Small intestine (tissue), 7 donors: Measurements from ENCODE around the gene CD247. TPM values are rescaled to one million over a fixed set of nuclear protein-coding genes. Genes with fewer than 3 reads are reported as not detected.

Experiments used
- DNase-seq, 2 donors: peaks; one replicate each; pipeline versions ENCODE4 v3.0.0 to v3.0.0-alpha.2; 2013
- FAIRE-seq: peaks from 2 replicates; lab custom pipeline; 2012; peaks lifted over from hg19 to GRCh38; lab: Jason Lieb, UNC
- H3K27ac ChIP-seq, 3 donors: one replicate each; pipeline ENCODE4 v1.5.1; 2013; ENCODE audit warnings: low read length in 2 of 3, mild to moderate bottlenecking in 2 of 3, control low read depth in 1 of 3, inconsistent platforms in 1 of 3, low read depth in 1 of 3, moderate library complexity in 1 of 3
- H3K27me3 ChIP-seq, 3 donors: one replicate each; pipeline ENCODE4 v1.6.1; 2013; ENCODE audit warnings: low read length in 3 of 3, inconsistent platforms in 1 of 3; ENCODE audit not compliant: control insufficient read depth in 3 of 3, insufficient read depth in 3 of 3
- H3K36me3 ChIP-seq, 3 donors: one replicate each; pipeline ENCODE4 v1.6.1; 2013; ENCODE audit warnings: low read length in 3 of 3, inconsistent platforms in 1 of 3, low read depth in 1 of 3, mild to moderate bottlenecking in 1 of 3, moderate library complexity in 1 of 3; ENCODE audit not compliant: control insufficient read depth in 3 of 3, insufficient read depth in 2 of 3
- H3K4me1 ChIP-seq, 3 donors: one replicate each; pipeline ENCODE4 v1.6.1; 2013; ENCODE audit warnings: low read length in 2 of 3, inconsistent platforms in 1 of 3, low read depth in 1 of 3, mild to moderate bottlenecking in 1 of 3, moderate library complexity in 1 of 3; ENCODE audit not compliant: control insufficient read depth in 3 of 3, insufficient read depth in 2 of 3
- H3K4me3 ChIP-seq, 3 donors: one replicate each; pipeline ENCODE4 v1.5.1; 2013; ENCODE audit warnings: low read length in 3 of 3, control low read depth in 1 of 3, inconsistent platforms in 1 of 3, low read depth in 1 of 3, mild to moderate bottlenecking in 1 of 3, moderate library complexity in 1 of 3
- H3K9me3 ChIP-seq, 2 donors: one replicate each; pipeline ENCODE4 v1.6.1; 2013; ENCODE audit warnings: low read depth in 1 of 2, low read length in 1 of 2; ENCODE audit not compliant: control insufficient read depth in 2 of 2, insufficient read depth in 1 of 2
- WGBS, 3 donors: extraction: QIAGEN DNeasy Blood & Tissue Kit; methylation state at CpG; one replicate each; pipeline ENCODE4 v1.1.7; 2013; 5-methylcytosine and 5-hydroxymethylcytosine counted together
- polyA plus RNA-seq, 4 donors: library from polyadenylated mRNA; stranded (reverse) in 3 of 4; unstranded in 1 of 4; fragments of 200-250 nt in 3 of 4; fragments of 120-200 nt in 1 of 4; gene quantifications; one replicate each; pipeline versions ENCODE4 v1.2.1 to v1.2.3, GENCODE V29; 2013
- donor health status: healthy with polysubstance abuse.
- donor health status: control.
- donor health status: control.
- donor health status: Bipolar disorder and iron deficiency.
- donor health status: healthy.

The CD247 gene
- polyA plus RNA-seq, 4 donors, result 0.45 to 5.0 (median 3.2) TPM

DNA sequence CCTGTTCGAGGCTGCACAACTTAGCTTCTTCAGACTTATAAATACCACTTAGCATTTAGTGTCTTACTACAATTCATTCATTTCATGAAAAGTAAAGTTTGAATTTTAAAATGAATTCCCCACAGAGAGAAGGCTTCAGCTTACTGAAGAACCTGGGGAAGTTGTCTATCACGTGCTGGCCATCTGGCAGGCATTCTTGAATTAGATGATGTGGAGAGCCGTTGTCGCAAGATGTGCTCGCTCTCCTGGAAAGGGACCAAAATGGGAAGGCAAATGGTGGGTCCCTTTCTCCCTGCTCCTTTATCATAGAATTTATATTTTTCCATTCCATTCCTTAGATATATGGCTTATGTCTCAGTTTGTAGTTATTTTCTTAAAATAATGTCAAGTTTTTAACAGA, 90.5 kb downstream of the CD247 start:
- FAIRE-seq (no peak), DNase-seq (no peak)
- WGBS, 3 donors, result 76 to 95% (median 86%) methylated on average over 5 of the region's 5 CpGs
- Histone ChIP-seq H3K4me3 (no peak overlapping the region), H3K27ac (no peak overlapping the region), H3K9me3 (no peaks in the 10 kb centered on the region), H3K27me3 (no peaks in the 10 kb centered on the region), H3K36me3 (peaks cover 0 to 12% (median 0%) of the 10 kb centered on the region in 3 donors), H3K4me1 (peaks cover 0 to 2% (median 0%) of the 10 kb centered on the region in 3 donors)

DNA sequence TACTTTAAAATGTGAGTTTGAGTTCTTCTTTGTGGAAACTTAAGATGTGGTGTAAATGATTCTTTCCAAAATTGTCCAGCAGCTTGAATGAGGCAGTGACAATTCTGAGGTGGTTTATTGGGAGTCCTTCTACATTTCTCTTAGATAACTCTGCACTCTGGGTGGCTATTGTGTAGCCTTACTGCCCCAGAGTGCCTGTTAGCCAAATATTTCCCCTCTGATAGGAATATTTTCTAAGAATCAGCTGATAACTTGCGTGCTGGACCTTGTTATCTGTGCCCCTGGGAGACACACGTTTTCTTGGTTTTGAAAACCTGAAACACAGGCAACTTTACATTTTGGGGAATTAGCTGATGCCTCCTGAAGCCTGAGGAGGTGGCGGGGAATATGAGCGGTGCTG, 91.6 kb downstream of the CD247 start:
- FAIRE-seq (no peak), DNase-seq (no peak)
- WGBS, 3 donors, result 89 to 93% (median 89%) methylated on average over 4 of the region's 4 CpGs
- Histone ChIP-seq H3K36me3 (peaks cover 0 to 12% (median 0%) of the 10 kb centered on the region in 3 donors), H3K27me3 (no peaks in the 10 kb centered on the region), H3K27ac (no peak overlapping the region), H3K4me3 (no peak overlapping the region), H3K4me1 (peaks cover 0 to 2% (median 0%) of the 10 kb centered on the region in 3 donors), H3K9me3 (no peaks in the 10 kb centered on the region)

GRCh38 chr1:167425482-167425881, 92.8 kb downstream of the CD247 start:
- Histone ChIP-seq H3K4me1 (peaks cover 0 to 2% (median 0%) of the 10 kb centered on the region in 3 donors), H3K36me3 (peaks cover 0 to 12% (median 0%) of the 10 kb centered on the region in 3 donors), H3K27ac (no peak overlapping the region), H3K4me3 (no peak overlapping the region), H3K9me3 (no peaks in the 10 kb centered on the region), H3K27me3 (no peaks in the 10 kb centered on the region)
- no peak for DNase-seq
- no peak for FAIRE-seq
- 93 to 99% (median 97%) methylated on average over 7 of the region's 7 CpGs for WGBS, 3 donors

DNA sequence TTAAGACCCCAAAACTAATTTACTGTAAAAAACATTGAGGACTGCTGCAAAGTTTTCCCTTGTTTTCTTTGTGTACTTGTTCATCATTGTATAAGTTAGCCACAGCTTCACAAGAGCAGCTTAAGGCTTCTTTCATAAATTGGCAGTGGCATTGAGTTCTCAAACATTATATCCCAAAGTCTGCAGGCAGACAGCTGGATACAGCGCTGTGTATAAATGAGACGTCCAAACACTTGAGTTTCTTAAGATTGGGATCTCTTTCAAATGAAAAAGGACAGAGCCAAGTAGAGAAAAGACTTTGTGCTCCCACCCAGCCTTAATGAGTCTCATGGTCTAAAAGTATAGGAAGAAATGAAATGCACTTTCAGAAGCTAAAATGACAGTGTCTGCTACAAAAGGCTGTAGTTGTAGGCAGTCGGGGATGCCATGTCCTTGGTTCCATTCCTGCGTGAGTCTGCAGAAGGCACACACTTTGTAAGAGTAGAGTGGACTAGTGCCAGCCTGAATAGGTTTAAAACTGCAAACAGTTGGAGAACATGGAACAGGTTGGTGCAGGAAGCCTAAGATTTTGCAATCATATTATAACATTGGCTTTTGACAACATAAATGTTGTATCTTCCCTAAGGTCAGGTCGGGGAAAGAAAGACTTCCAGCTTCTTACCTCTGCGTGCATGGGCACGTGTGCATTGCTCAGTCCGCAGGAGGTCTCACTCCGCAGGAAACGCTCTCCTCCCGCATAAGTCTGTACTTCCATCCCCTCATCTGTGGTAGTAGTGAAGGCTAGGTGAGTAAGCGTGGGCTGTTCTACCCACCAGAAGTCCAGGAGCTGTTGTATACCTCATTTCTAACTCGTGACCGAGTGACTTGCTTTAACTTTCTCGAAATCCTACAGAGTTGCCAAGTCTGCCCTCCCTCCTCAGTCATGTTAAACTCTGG, 94.4 kb downstream of the CD247 start:
- DNase-seq (no peak), FAIRE-seq (no peak)
- Histone ChIP-seq H3K36me3 (peaks cover 0 to 12% (median 0%) of the 10 kb centered on the region in 3 donors), H3K4me3 (no peak overlapping the region), H3K9me3 (no peaks in the 10 kb centered on the region), H3K27me3 (no peaks in the 10 kb centered on the region), H3K27ac (no peak overlapping the region), H3K4me1 (peaks cover 0 to 2% (median 0%) of the 10 kb centered on the region in 3 donors)
- 82 to 93% (median 91%) methylated on average over 15 of the region's 15 CpGs for WGBS, 3 donors

DNA sequence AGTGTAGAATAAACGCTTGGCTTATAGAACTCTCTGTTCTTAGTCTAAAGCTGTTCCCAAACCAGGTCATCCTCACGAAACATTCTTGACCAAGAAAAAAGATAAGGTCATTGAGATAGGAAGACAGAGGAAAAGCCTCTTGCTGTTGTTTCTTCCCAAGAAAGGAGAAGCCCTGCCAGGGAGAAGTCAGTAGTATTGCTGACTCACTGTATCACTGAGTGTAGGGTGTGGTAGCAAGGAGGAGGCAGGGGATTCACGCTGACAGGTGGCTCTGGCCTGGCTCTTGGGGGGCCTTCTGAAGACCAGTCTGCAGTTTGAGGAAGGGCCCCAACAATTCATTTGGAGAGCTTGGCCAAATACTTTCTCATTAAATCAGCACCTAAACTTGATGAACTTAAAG, 97.8 kb downstream of the CD247 start:
- no peaks in the 10 kb centered on the region for H3K9me3 ChIP-seq
- 38 to 69% (median 42%) methylated on average over 3 of the region's 3 CpGs for WGBS, 3 donors

GRCh38 chr1:167419245-167419644, 99.1 kb downstream of the CD247 start:
- no peak overlapping the region for H3K27ac ChIP-seq
- no peak for DNase-seq
- no peaks in the 10 kb centered on the region for H3K9me3 ChIP-seq
- H3K4me3 ChIP-seq, result no peak overlapping the region
- no peak for FAIRE-seq
- H3K27me3 ChIP-seq, result no peaks in the 10 kb centered on the region
- no peaks in the 10 kb centered on the region for H3K4me1 ChIP-seq
- peaks cover 0 to 10% (median 2%) of the 10 kb centered on the region in 3 donors for H3K36me3 ChIP-seq

More for the DNA sequence above, 97.8 kb downstream of the CD247 start:
- Histone ChIP-seq H3K27ac (no peak overlapping the region), H3K4me3 (no peak overlapping the region), H3K27me3 (no peaks in the 10 kb centered on the region), H3K4me1 (no peaks in the 10 kb centered on the region), H3K36me3 (peaks cover 0 to 15% (median 2%) of the 10 kb centered on the region in 3 donors)
- FAIRE-seq, result no peak
- no peak for DNase-seq

DNA sequence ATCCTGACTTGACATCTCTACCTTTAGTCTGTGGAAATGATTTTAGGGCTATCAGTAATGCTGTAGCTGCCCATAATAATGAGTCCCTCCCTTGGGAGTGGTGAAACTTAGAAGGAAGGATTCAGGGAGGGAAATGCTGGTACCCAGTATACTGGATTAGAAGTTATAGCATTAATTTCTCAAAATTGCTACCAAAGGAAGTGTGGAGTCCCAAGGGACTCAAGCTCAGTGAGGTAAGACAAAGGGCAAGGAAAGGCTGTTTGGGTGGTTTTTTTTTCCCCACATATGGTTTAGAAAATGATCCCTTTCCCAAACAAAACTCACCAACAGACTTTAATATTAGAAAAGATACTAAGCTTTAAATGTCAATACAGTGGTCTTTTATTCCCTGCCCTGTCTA, 99.9 kb downstream of the CD247 start:
- no peak for FAIRE-seq
- no peak overlapping the region for H3K27ac ChIP-seq
- H3K4me1 ChIP-seq, result no peaks in the 10 kb centered on the region
- H3K9me3 ChIP-seq, result no peaks in the 10 kb centered on the region
- H3K27me3 ChIP-seq, result no peaks in the 10 kb centered on the region
- no peak overlapping the region for H3K4me3 ChIP-seq
- H3K36me3 ChIP-seq, result peaks cover 1 to 7% (median 3%) of the 10 kb centered on the region in 3 donors
- DNase-seq, result no peak

DNA sequence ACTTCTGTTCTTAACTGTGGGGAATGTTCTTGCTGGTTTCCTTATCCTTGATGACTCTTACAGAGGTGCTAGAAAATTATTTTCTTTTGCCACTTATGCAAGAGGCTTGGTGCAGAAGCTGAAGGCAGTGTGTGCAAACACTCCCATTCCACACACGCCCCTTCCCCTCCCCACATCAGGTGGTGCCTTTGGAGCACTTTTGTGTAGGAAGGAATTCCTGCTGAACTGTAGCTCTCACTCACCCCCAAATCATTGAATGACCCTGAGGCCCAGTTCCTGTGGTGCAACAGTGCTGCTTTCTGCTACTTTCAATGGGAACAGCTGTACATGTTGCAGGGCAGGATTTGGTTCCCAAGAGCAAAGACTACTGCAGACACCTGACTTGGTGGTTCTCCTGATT, 101.8 kb downstream of the CD247 start:
- WGBS, 3 donors, result 80 to 95% (median 85%) methylated on average over 1 of the region's 1 CpG
- H3K4me1 ChIP-seq, result no peaks in the 10 kb centered on the region
- FAIRE-seq, result no peak
- no peak overlapping the region for H3K4me3 ChIP-seq
- no peak for DNase-seq
- no peaks in the 10 kb centered on the region for H3K9me3 ChIP-seq
- no peaks in the 10 kb centered on the region for H3K27me3 ChIP-seq
- no peak overlapping the region for H3K27ac ChIP-seq
- H3K36me3 ChIP-seq, result peaks cover 6 to 13% (median 7%) of the 10 kb centered on the region in 3 donors
